HG03342 (cell line): ENCODE measurements around the gene PEAR1.

ENCODE experiments used
- ATAC-seq: cut with Tn5 transposase; IDR thresholded peaks from one replicate; pipeline ENCODE4 v1.9.1; 2021; ENCODE audit warnings: mild to moderate bottlenecking, moderate library complexity; ENCODE audit not compliant: unreplicated experiment

Gene PEAR1

DNA sequence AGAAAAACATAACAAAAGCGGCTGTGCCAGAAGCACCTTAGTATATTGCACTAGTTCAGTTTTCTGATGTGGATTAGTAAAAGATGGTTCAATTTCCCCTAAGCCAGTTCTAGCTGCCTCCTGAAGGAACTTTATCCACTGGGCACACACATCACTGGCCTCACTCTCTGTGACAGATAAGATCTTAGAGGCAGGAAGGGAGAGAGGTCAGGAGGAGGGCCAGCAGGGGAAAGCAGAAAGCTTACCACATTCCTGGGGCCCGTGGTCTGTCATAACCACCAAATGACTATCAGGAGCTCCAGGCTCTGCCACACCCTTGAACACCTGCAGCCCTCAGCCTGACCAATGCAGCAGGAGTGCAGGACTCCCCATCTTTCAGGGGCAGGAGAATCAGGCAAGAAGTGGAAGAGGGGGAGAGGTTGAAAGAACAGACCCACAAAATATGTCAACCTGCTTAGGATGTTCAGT lies 64.8 kb downstream of the PEAR1 start:
- no peak for ATAC-seq

DNA sequence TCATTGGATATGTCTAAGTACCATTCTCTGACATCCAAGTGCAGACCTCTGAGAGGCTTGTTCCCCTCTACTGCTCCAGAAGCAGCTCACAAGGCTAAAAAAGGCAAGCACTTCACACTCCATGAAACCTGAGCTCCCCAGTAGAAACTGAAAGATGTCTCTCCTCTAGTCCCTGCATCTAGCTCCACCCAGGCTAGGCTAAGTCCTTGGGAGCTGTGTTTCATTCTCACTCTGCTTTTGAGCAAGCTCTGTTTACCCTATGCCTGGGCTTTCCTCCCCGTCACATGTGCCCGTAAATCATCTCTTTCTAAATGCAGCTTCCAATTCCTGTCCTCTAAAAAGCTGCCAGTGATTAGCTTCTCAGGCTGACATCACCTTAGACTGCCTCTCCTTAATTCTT lies 65.9 kb downstream of the PEAR1 start:
- ATAC-seq, result no peak

DNA sequence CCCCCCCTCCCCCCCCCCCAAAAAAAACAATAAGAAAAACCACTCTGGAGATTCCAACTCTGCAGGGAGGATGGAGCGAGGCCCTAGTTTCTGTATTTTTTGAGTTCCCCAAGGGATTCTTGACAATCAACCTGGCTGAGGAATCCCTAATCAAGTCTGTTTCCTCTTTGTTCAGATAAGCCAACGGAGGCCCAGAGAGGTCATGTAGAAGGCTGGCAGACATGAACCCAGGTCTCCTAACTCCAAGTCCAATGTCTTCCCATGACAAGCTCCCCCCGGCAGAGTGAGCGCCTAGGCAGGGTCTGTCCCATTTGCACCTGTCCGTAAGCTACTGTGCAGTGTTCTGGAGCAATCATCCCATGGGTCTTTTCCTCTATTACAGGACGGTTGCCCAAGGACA lies 66.4 kb downstream of the PEAR1 start:
- no peak for ATAC-seq

DNA sequence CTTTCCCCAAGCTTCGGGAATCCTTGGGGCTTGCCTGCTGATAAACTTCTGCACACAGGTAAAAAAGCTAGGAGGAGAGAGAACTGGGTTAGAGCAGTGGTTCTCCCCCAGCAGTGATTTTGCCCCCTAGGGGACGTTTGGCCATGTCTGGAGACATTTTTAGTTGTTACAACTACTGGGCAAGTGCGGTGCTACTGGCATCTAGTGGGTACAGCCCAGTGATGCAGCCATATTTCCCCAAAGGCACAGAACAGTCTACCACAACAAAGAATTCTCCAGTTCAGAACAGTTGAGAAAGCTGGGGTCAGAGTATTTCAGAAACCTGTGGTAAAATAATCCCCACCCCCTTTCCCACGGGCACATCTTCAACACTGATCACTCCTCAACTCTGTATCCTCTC lies 68.2 kb downstream of the PEAR1 start:
- no peak for ATAC-seq

DNA sequence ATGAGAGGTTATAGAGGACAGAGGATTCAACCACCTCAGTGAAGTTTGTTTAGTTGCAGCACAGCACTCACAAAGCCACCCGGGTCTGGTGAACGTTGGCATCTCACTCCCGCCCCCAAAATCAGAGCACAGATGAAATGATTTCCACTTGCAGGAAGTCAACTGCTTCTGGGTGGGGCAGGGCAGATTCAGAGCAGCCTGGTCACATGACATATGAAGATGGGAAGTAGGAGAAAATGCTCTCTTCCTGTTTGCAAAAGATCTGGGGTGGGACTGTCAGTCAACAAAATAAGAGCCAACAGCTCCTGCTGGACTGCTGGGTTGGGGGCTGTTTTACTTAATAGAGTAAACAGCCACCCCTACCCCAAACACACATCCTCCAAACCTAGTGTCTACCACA lies 70.1 kb downstream of the PEAR1 start:
- ATAC-seq, result no peak

DNA sequence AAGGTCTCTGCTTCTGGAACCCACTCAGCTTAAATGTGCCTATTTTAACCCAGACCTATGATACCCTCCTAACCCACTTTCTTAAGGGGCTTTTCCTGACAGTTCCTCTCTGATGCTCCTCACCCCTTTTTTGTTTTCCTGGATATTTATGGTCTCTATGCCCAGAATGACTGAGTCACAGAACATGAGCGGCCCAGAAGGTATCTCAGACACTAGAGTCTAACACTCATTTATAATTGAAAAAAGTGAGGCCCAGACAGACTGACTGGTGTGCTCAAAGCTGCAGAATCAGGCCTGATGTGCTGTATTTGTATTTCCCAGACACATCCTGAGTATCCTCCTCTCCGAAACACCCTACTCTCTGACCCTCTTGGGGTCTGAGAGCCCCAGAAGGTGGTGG lies 70.9 kb downstream of the PEAR1 start:
- no peak for ATAC-seq
